ENCODE data around the gene VPS52. TPM values are rescaled to one million over a fixed set of nuclear protein-coding genes. Genes with fewer than 3 reads are reported as not detected.

The VPS52 gene
- total RNA-seq, 1 experiment from 2014 or later, result 58.2 TPM

GRCh38 chr6:33318426-33319073 is 46.9 kb upstream of the VPS52 start (continued):
- TF ChIP-seq FOSL1 (IDR thresholded peaks at IDR 0.05; ENCODE audit: low read depth) (no peak), JUND (IDR thresholded peaks at IDR 0.05) (no peak), EZH2phosphoT487 (IDR thresholded peaks at IDR 0.05; ENCODE audit: borderline replicate concordance) (no peak)

- DNase-seq (ENCODE audit: low read depth, low spot score) (peak; percentile 98), ATAC-seq (peak; percentile 82)
- Histone ChIP-seq H3K9me2 (ENCODE audit: insufficient read depth) (no peaks in the 10 kb centered on the region), H3K79me2 (ENCODE audit: insufficient read depth, low read length) (peaks cover 49% of the 10 kb centered on the region), H3K9me3 (ENCODE audit: control insufficient read depth in 1 of 2, insufficient read depth in 1 of 2, low read depth in 1 of 2, low read length in 2 of 2) (no peaks in the 10 kb centered on the region), H3K27ac (ENCODE audit: low read depth, low read length) (peak within 1 kb of the TSS; percentile 68), H3K4me3 (replicated peaks in 1 of 2; ENCODE audit: low read depth in 1 of 2, low read length in 2 of 2) (peak within 1 kb of the TSS; percentile 55 to 63), H4K20me1 (ENCODE audit: insufficient read depth) (no peaks in the 10 kb centered on the region), H3K36me3 (ENCODE audit: control insufficient read depth in 1 of 2, insufficient read depth in 2 of 2, low read length in 2 of 2) (peaks cover 22 to 29% of the 10 kb centered on the region in 2 experiments; a peak in 3 of 4 replicates), H3K9ac (ENCODE audit: low read length) (peak within 1 kb of the TSS; percentile 61), H3K4me2 (ENCODE audit: low read length) (peak within 1 kb of the TSS; percentile 87), H2AFZ (ENCODE audit: low read depth, low read length, poor library complexity, severe bottlenecking) (peak within 1 kb of the TSS; percentile 75), H3K27me3 (ENCODE audit: insufficient read depth, low read length) (no peaks in the 10 kb centered on the region), H3K4me1 (ENCODE audit: control insufficient read depth in 1 of 2, insufficient read depth in 2 of 2, low read length in 2 of 2) (peaks cover 36 to 66% of the 10 kb centered on the region in 2 experiments)
- intact Hi-C loops (cut with micrococcal nuclease), result no loop called here
- CTCF ChIA-PET, result interaction anchor here (1.0 to 1.8 kb wide), 6 partner anchors 17 to 192 kb away, joined by 3 to 10 read pairs (median 4); partner anchors contain the start of genes B3GALT4 and RGL2
- RAD21 ChIA-PET (ENCODE audit: low non-redundant PET in 1 of 2, low total read pairs in 2 of 2, uncharacterized antibody in 2 of 2, unreplicated experiment in 2 of 2), result interaction anchor here in 1 of 2 experiments (0.8 kb wide), 1 partner anchor 18 kb away, joined by 3 read pairs; no protein-coding TSS in a partner anchor
- BruUV-seq (replicated peaks), result no TSS peak
- POLR2A ChIA-PET, result interaction anchor here (0.7 to 2.3 kb wide), 13 partner anchors 9 to 1122 kb away, joined by 3 to 13 read pairs (median 5); partner anchors contain the start of genes B3GALT4, PFDN6, PHF1 and RGL2
- TF ChIP-seq JUND (IDR thresholded peaks at IDR 0.05), result no peak
- TF ChIP-seq ATF3 (IDR thresholded peaks at IDR 0.05), result no peak
- TF ChIP-seq POLR2AphosphoS5 (IDR thresholded peaks at IDR 0.05; ENCODE audit: low read depth, low read length), result peak; percentile 21; the same call in 1 of the 2 replicates
- TF ChIP-seq SIN3A (IDR thresholded peaks at IDR 0.05; ENCODE audit: low read depth), result no peak
- no peak for TF ChIP-seq EZH2phosphoT487 (IDR thresholded peaks at IDR 0.05; ENCODE audit: borderline replicate concordance)
- peak; percentile 55 for TF ChIP-seq TCF7L2 (IDR thresholded peaks at IDR 0.05; ENCODE audit: borderline replicate concordance, extremely low read depth, insufficient read depth, insufficient read length)
- TF ChIP-seq YY1 (IDR thresholded peaks at IDR 0.05; ENCODE audit: extremely low read depth, insufficient replicate concordance, low read depth, low read length), result peak; percentile 89
- no peak for TF ChIP-seq CBX3 (IDR thresholded peaks at IDR 0.05; ENCODE audit: low read depth)
Measured at GRCh38 chr6:33317669-33318425, 46.2 kb upstream of the VPS52 start, which contains the start of gene ZBTB22. TSS of gene ZBTB22 (minus strand) at chr6:33317744. CDS start at chr6:33316916, 828 bp downstream.

Data from HCT116 (cell line).